ENCODE measurements around the gene INPP5A.

Gene INPP5A

GRCh38 chr10:132809232-132810140, 271.9 kb downstream of the INPP5A start:
- H3K9ac ChIP-seq (ENCODE audit: low read depth, low read length, poor library complexity), result peak overlapping the region; percentile 72
- no peak overlapping the region for H2AFZ ChIP-seq (ENCODE audit: low read length)
- H3K18ac ChIP-seq (ENCODE audit: low read length), result peak overlapping the region; percentile 81
- H3K14ac ChIP-seq (ENCODE audit: low read length), result no peak overlapping the region
- peak overlapping the region; percentile 85 for H2BK15ac ChIP-seq (ENCODE audit: low read length)
- peak overlapping the region; percentile 66 for H2BK5ac ChIP-seq (ENCODE audit: low read length)
- H3K4me3 ChIP-seq (ENCODE audit: low read length in 2 of 2), result peak overlapping the region in 1 of 2 donors; percentile 22
- no peak overlapping the region for H3K4ac ChIP-seq (ENCODE audit: low read length)
- no peaks in the 10 kb centered on the region for H3K79me1 ChIP-seq (ENCODE audit: low read depth, low read length)
- H3K9me3 ChIP-seq (replicated peaks in 1 of 2; ENCODE audit: control insufficient read depth in 2 of 2, insufficient read depth in 1 of 2, low read depth in 1 of 2, low read length in 2 of 2), result no peaks in the 10 kb centered on the region
- peak overlapping the region; percentile 43 for H3K23ac ChIP-seq (ENCODE audit: low read depth, low read length, poor library complexity)
- no peak overlapping the region for H3K4me2 ChIP-seq (ENCODE audit: insufficient read depth, low read length, poor library complexity, severe bottlenecking)
- no CpG with 5 or more reads among the region's 38 CpGs for WGBS, 2 donors (ENCODE audit: extremely low coverage in 2 of 2, insufficient read length in 2 of 2, insufficient replicate concordance in 1 of 2)
- H3K27me3 ChIP-seq (ENCODE audit: control insufficient read depth in 3 of 3, insufficient read depth in 3 of 3, low read depth in 1 of 3, low read length in 3 of 3), result peaks cover 0 to 6% (median 0%) of the 10 kb centered on the region in 3 experiments
- no peak for DNase-seq (ENCODE audit: low spot score)
- H2BK12ac ChIP-seq (ENCODE audit: low read length), result no peak overlapping the region
- no peaks in the 10 kb centered on the region for H3K36me3 ChIP-seq (replicated peaks in 1 of 2; ENCODE audit: control insufficient read depth in 2 of 2, insufficient read depth in 2 of 2, low read length in 2 of 2)
- H3K4me1 ChIP-seq (ENCODE audit: control insufficient read depth in 2 of 2, insufficient read depth in 1 of 2, low read depth in 1 of 2, low read length in 2 of 2), result peaks cover 0 to 4% of the 10 kb centered on the region in 2 donors
- H4K91ac ChIP-seq (ENCODE audit: low read depth, low read length, poor library complexity), result no peak overlapping the region
- H2AK5ac ChIP-seq (ENCODE audit: low read depth, low read length), result peak overlapping the region; percentile 63
- H2BK120ac ChIP-seq (ENCODE audit: low read depth, low read length), result peak overlapping the region; percentile 81
- H4K8ac ChIP-seq (ENCODE audit: low read depth, low read length), result no peak overlapping the region
- H3K27ac ChIP-seq (replicated peaks; ENCODE audit: low read length), result no peak overlapping the region

- no peaks in the 10 kb centered on the region for H3K36me3 ChIP-seq (replicated peaks in 1 of 2; ENCODE audit: control insufficient read depth in 2 of 2, insufficient read depth in 2 of 2, low read length in 2 of 2)
- peak overlapping the region; percentile 73 for H2BK12ac ChIP-seq (ENCODE audit: low read length)
- H3K4me3 ChIP-seq (ENCODE audit: low read length in 2 of 2), result peak overlapping the region in 1 of 2 donors; percentile 22
- no peak overlapping the region for H2BK5ac ChIP-seq (ENCODE audit: low read length)
- peaks cover 0 to 6% (median 0%) of the 10 kb centered on the region in 3 experiments for H3K27me3 ChIP-seq (ENCODE audit: control insufficient read depth in 3 of 3, insufficient read depth in 3 of 3, low read depth in 1 of 3, low read length in 3 of 3)
- H2AK5ac ChIP-seq (ENCODE audit: low read depth, low read length), result peak overlapping the region; percentile 75
- no peak overlapping the region for H4K8ac ChIP-seq (ENCODE audit: low read depth, low read length)
- no peak overlapping the region for H4K91ac ChIP-seq (ENCODE audit: low read depth, low read length, poor library complexity)
- no peak overlapping the region for H2AFZ ChIP-seq (ENCODE audit: low read length)
- no peaks in the 10 kb centered on the region for H3K9me3 ChIP-seq (replicated peaks in 1 of 2; ENCODE audit: control insufficient read depth in 2 of 2, insufficient read depth in 1 of 2, low read depth in 1 of 2, low read length in 2 of 2)
- H3K18ac ChIP-seq (ENCODE audit: low read length), result peak overlapping the region; percentile 81
- H3K4me1 ChIP-seq (ENCODE audit: control insufficient read depth in 2 of 2, insufficient read depth in 1 of 2, low read depth in 1 of 2, low read length in 2 of 2), result peaks cover 0 to 4% of the 10 kb centered on the region in 2 donors
- no peak overlapping the region for H3K4me2 ChIP-seq (ENCODE audit: insufficient read depth, low read length, poor library complexity, severe bottlenecking)
- no peak overlapping the region for H3K4ac ChIP-seq (ENCODE audit: low read length)
- no peak overlapping the region for H3K27ac ChIP-seq (replicated peaks; ENCODE audit: low read length)
- no peak overlapping the region for H3K9ac ChIP-seq (ENCODE audit: low read depth, low read length, poor library complexity)
- H2BK15ac ChIP-seq (ENCODE audit: low read length), result peak overlapping the region; percentile 37
- peaks cover 3% of the 10 kb centered on the region for H3K79me1 ChIP-seq (ENCODE audit: low read depth, low read length)
- no peak for DNase-seq (ENCODE audit: low spot score)
- WGBS, 2 donors (ENCODE audit: extremely low coverage in 2 of 2, insufficient read length in 2 of 2, insufficient replicate concordance in 1 of 2), result no CpG with 5 or more reads among the region's 39 CpGs
- H3K23ac ChIP-seq (ENCODE audit: low read depth, low read length, poor library complexity), result peak overlapping the region; percentile 55
- H2BK120ac ChIP-seq (ENCODE audit: low read depth, low read length), result no peak overlapping the region
- H3K14ac ChIP-seq (ENCODE audit: low read length), result no peak overlapping the region
Measured at GRCh38 chr10:132810141-132810806, 272.7 kb downstream of the INPP5A start.

GRCh38 chr10:132810807-132811700, 273.5 kb downstream of the INPP5A start:
- H3K4ac ChIP-seq (ENCODE audit: low read length), result peak overlapping the region; percentile 37
- H4K91ac ChIP-seq (ENCODE audit: low read depth, low read length, poor library complexity), result no peak overlapping the region
- H2BK5ac ChIP-seq (ENCODE audit: low read length), result peak overlapping the region; percentile 35
- no peaks in the 10 kb centered on the region for H3K9me3 ChIP-seq (replicated peaks in 1 of 2; ENCODE audit: control insufficient read depth in 2 of 2, insufficient read depth in 1 of 2, low read depth in 1 of 2, low read length in 2 of 2)
- peak overlapping the region in 1 of 2 donors; percentile 49 for H3K4me3 ChIP-seq (ENCODE audit: low read length in 2 of 2)
- peak overlapping the region; percentile 36 for H2AK5ac ChIP-seq (ENCODE audit: low read depth, low read length)
- peak overlapping the region; percentile 37 for H2BK15ac ChIP-seq (ENCODE audit: low read length)
- H2BK12ac ChIP-seq (ENCODE audit: low read length), result no peak overlapping the region
- DNase-seq (ENCODE audit: low spot score), result no peak
- H2BK120ac ChIP-seq (ENCODE audit: low read depth, low read length), result no peak overlapping the region
- H3K18ac ChIP-seq (ENCODE audit: low read length), result peak overlapping the region; percentile 59
- no peak overlapping the region for H3K27ac ChIP-seq (replicated peaks; ENCODE audit: low read length)
- no peak overlapping the region for H3K23ac ChIP-seq (ENCODE audit: low read depth, low read length, poor library complexity)
- no peak overlapping the region for H3K4me2 ChIP-seq (ENCODE audit: insufficient read depth, low read length, poor library complexity, severe bottlenecking)
- no CpG with 5 or more reads among the region's 33 CpGs for WGBS, 2 donors (ENCODE audit: extremely low coverage in 2 of 2, insufficient read length in 2 of 2, insufficient replicate concordance in 1 of 2)
- H3K79me1 ChIP-seq (ENCODE audit: low read depth, low read length), result peaks cover 3% of the 10 kb centered on the region
- peaks cover 0 to 4% of the 10 kb centered on the region in 2 donors for H3K4me1 ChIP-seq (ENCODE audit: control insufficient read depth in 2 of 2, insufficient read depth in 1 of 2, low read depth in 1 of 2, low read length in 2 of 2)
- no peak overlapping the region for H4K8ac ChIP-seq (ENCODE audit: low read depth, low read length)
- H3K36me3 ChIP-seq (replicated peaks in 1 of 2; ENCODE audit: control insufficient read depth in 2 of 2, insufficient read depth in 2 of 2, low read length in 2 of 2), result no peaks in the 10 kb centered on the region
- peak overlapping the region; percentile 17 for H3K14ac ChIP-seq (ENCODE audit: low read length)
- peaks cover 0 to 6% (median 0%) of the 10 kb centered on the region in 3 experiments for H3K27me3 ChIP-seq (ENCODE audit: control insufficient read depth in 3 of 3, insufficient read depth in 3 of 3, low read depth in 1 of 3, low read length in 3 of 3)
- H3K9ac ChIP-seq (ENCODE audit: low read depth, low read length, poor library complexity), result no peak overlapping the region
- no peak overlapping the region for H2AFZ ChIP-seq (ENCODE audit: low read length)

Measured in neuronal stem cell (in vitro differentiated cells).